Liver (tissue), 9 donors: ENCODE measurements around the gene CERT1. TPM values are rescaled to one million over a fixed set of nuclear protein-coding genes. Genes with fewer than 3 reads are reported as not detected.

ENCODE experiments used
- DNase-seq: peaks from one replicate; pipeline ENCODE4 v3.0.0-alpha.2; 2017; ENCODE audit warnings: low spot score
- H3K27ac ChIP-seq, 2 donors: one replicate each; pipeline ENCODE4 v1.7.0; 2013; ENCODE audit warnings: inconsistent platforms in 2 of 2, low read length in 2 of 2, control low read depth in 1 of 2, low read depth in 1 of 2, mild to moderate bottlenecking in 1 of 2
- H3K27me3 ChIP-seq, 4 donors: one replicate each; pipeline versions ENCODE4 v1.6.1 to v1.7.0; 2013; ENCODE audit warnings: low read length in 3 of 4, inconsistent platforms in 1 of 4, mild to moderate bottlenecking in 1 of 4, moderate library complexity in 1 of 4; ENCODE audit not compliant: control insufficient read depth in 4 of 4, insufficient read depth in 4 of 4
- H3K36me3 ChIP-seq, 4 donors: one replicate each; pipeline versions ENCODE4 v1.6.1 to v1.7.0; 2013; ENCODE audit warnings: low read length in 3 of 4, mild to moderate bottlenecking in 3 of 4, low read depth in 1 of 4, moderate library complexity in 1 of 4; ENCODE audit not compliant: control insufficient read depth in 4 of 4, insufficient read depth in 3 of 4
- H3K4me1 ChIP-seq, 4 donors: one replicate each; pipeline versions ENCODE4 v1.6.1 to v1.7.0; 2013; ENCODE audit warnings: low read length in 3 of 4, mild to moderate bottlenecking in 3 of 4, moderate library complexity in 1 of 4; ENCODE audit not compliant: control insufficient read depth in 4 of 4, insufficient read depth in 4 of 4
- H3K4me3 ChIP-seq, 3 donors: one replicate each; pipeline versions ENCODE4 v1.6.1 to v1.7.0; 2013; ENCODE audit warnings: low read length in 3 of 3, control low read depth in 1 of 3, low read depth in 1 of 3, mild to moderate bottlenecking in 1 of 3
- H3K9ac ChIP-seq, 2 donors: one replicate each; pipeline ENCODE4 v1.7.0; 2013; ENCODE audit warnings: low read length in 2 of 2, mild to moderate bottlenecking in 2 of 2, moderate library complexity in 2 of 2, control low read depth in 1 of 2, low read depth in 1 of 2
- H3K9me3 ChIP-seq, 4 donors: one replicate each; pipeline versions ENCODE4 v1.6.1 to v1.7.0; 2013; ENCODE audit warnings: low read length in 3 of 4; ENCODE audit not compliant: control insufficient read depth in 4 of 4
- ATF3 ChIP-seq: IDR thresholded peaks from 2 replicates; pipeline ENCODE4 v1.6.1; 2016; ENCODE audit warnings: antibody characterized with exemption
- CTCF ChIP-seq: fragments of 150-350 bp; IDR thresholded peaks from 2 replicates; pipeline ENCODE4 v1.5.1; 2017; ENCODE audit warnings: improper control_type of control experiment, low read depth, low read length; ENCODE audit not compliant: missing input control
- EGR1 ChIP-seq, 2 donors: IDR thresholded peaks; 2 replicates each; pipeline ENCODE4 v1.6.1; 2016 to 2018; ENCODE audit warnings: antibody characterized with exemption in 2 of 2, low read depth in 2 of 2
- GABPA ChIP-seq, 2 donors: IDR thresholded peaks in 1 of 2; conservative IDR thresholded peaks in 1 of 2; 2 replicates each; pipeline ENCODE4 v1.6.1; 2016; ENCODE audit warnings: antibody characterized with exemption in 2 of 2, mild to moderate bottlenecking in 1 of 2, moderate library complexity in 1 of 2
- JUND ChIP-seq, 2 donors: IDR thresholded peaks; 2 replicates each; pipeline ENCODE4 v1.6.1; 2016; ENCODE audit warnings: antibody characterized with exemption in 2 of 2
- MAX ChIP-seq: IDR thresholded peaks from 2 replicates; pipeline ENCODE4 v1.6.1; 2016; ENCODE audit warnings: antibody characterized with exemption
- REST ChIP-seq: IDR thresholded peaks from 2 replicates; pipeline ENCODE4 v1.6.1; 2016; ENCODE audit warnings: antibody characterized with exemption, mild to moderate bottlenecking
- YY1 ChIP-seq: IDR thresholded peaks from 2 replicates; pipeline ENCODE4 v1.6.1; 2016; ENCODE audit warnings: antibody characterized with exemption, mild to moderate bottlenecking
- WGBS: extraction: QIAGEN DNeasy Blood & Tissue Kit; methylation state at CpG from one replicate; pipeline ENCODE4 v1.1.7; 2013; 5-methylcytosine and 5-hydroxymethylcytosine counted together
- polyA plus RNA-seq, 2 donors: library from polyadenylated mRNA; stranded (reverse) in 1 of 2; unstranded in 1 of 2; fragments of 200-250 nt in 1 of 2; fragments of >200 nt in 1 of 2; fragmentation: Nextera tagmentation in 1 of 2; extraction: Ambion mirVana in 1 of 2; gene quantifications; one replicate each; pipeline versions ENCODE4 v1.2.1 to v1.2.3, GENCODE V29; 2013 to 2015
- total RNA-seq, 2 donors: library from RNA; depleted of rRNA; stranded (reverse); fragments of >200 nt; gene quantifications; one replicate each; pipeline ENCODE4 v1.2.3, GENCODE V29; 2014
- donor health status: healthy.
- donor health status: healthy.
- donor health status: healthy.
- donor health status: healthy.
- donor health status: healthy.

Gene CERT1
- total and polyA plus RNA-seq, 4 donors: 11.4 to 25.1 (median 16.8) TPM

- H3K9me3 ChIP-seq: no peaks in the 10 kb centered on the region
- 100% methylated on average over 1 of the region's 1 CpG for WGBS
- no peak overlapping the region for H3K27ac ChIP-seq
Measured at GRCh38 chr5:75472973-75473372, 38.5 kb downstream of the CERT1 start.

GRCh38 chr5:75471193-75471592, 40.2 kb downstream of the CERT1 start:
- H3K27ac ChIP-seq: no peak overlapping the region
- peaks cover 0 to 9% (median 0%) of the 10 kb centered on the region in 4 donors for H3K4me1 ChIP-seq
- H3K27me3 ChIP-seq: no peaks in the 10 kb centered on the region
- TF ChIP-seq YY1 (no peak), CTCF (no peak), EGR1 (IDR thresholded peaks at IDR 0.05; ENCODE audit: low read depth in 2 of 2) (no peak), MAX (no peak)
- 96% methylated on average over 2 of the region's 2 CpGs for WGBS
- DNase-seq: no peak
- H3K9ac ChIP-seq: no peak overlapping the region
- no peaks in the 10 kb centered on the region for H3K9me3 ChIP-seq
- no peak overlapping the region for H3K4me3 ChIP-seq
- no peaks in the 10 kb centered on the region for H3K36me3 ChIP-seq

More at GRCh38 chr5:75472973-75473372, 38.5 kb downstream of the CERT1 start:
- H3K4me3 ChIP-seq: no peak overlapping the region
- peaks cover 0 to 9% (median 0%) of the 10 kb centered on the region in 4 donors for H3K4me1 ChIP-seq
- no peaks in the 10 kb centered on the region for H3K36me3 ChIP-seq
- H3K27me3 ChIP-seq: no peaks in the 10 kb centered on the region
- DNase-seq: no peak
- no peak overlapping the region for H3K9ac ChIP-seq
- TF ChIP-seq ATF3 (no peak), EGR1 (IDR thresholded peaks at IDR 0.05; ENCODE audit: low read depth in 2 of 2) (no peak), REST (no peak), GABPA (IDR thresholded peaks at IDR 0.05 in 1 of 2, conservative IDR thresholded peaks at IDR 0.05 in 1 of 2) (no peak), YY1 (no peak), JUND (IDR thresholded peaks at IDR 0.05) (no peak), CTCF (no peak)
